ENCODE data around the gene HTR1D.

The HTR1D gene

DNA sequence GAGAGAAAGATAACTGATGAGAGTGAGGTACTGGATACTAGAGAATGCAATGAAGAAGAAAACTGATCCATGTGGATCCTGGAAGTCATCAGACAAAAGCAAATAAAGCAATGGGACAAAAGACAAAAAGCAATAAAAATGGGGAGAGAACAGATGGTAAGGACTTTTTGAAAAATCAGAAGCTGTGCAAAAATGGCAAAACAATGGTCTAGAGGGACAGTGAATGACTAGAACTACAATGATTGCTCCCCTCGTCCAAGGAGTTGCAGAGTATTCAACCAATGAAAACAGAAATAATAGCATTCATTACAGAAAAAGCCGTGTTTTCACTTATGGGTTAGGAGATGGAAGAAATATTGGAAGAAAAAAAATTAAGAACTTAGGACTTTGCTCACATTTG is 67.2 kb downstream of the HTR1D start:
- DNase-seq (ENCODE audit: low spot score), result no peak

- DNase-seq (ENCODE audit: low spot score), result no peak
These were observed 68.2 kb downstream of the HTR1D start for GRCh38 chr1:23149114-23149513.

DNA sequence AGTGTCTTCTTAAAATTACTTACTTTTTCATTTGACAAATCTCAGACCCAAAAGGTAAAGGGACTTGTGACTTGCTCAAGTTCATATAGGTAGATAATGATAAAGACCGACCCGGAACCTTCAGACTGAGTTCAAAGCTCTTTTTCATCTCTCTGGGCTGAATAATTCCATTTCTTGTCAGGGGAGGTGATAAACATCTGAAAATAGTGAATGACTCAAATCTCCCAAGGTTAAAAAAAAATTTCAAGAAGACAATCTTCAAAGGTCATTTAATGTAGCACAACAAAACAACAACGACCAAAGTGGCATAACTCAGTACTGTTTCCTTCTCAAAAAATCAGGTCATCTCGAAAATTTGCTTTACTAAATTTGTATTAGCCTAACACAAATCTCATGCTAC is 69.2 kb downstream of the HTR1D start:
- peak; percentile 40 for DNase-seq (ENCODE audit: low spot score)
